ENCODE results near the gene POLE3.

Gene POLE3

DNA sequence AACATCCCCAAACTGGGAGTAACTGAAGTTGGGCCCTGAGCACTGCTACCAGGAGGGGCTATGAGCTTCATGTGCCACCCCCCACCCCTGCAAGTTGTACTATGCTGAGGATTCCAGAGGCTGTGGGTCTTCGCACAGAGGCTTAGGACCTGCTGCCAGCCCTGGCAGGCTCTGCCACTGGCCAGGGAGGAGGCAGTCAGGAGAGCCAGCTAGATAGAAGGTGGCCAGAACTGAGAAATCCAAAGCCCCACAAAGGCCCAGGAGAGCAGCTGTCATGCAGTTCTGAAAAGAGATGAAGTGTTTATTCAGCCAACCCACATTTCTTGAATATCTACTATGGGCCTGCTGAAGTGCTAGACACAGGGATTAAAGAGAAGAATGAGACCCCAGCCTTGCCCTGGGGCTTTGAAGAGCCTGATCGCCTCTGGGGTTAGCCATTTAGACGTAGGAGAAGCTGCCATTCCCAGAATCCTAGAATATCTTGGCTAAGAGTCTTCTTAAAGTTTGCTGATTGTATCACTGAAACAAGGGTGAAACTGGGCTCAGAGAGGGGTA is 10.8 kb downstream of the POLE3 start:
- TF ChIP-seq, protein P1, sequence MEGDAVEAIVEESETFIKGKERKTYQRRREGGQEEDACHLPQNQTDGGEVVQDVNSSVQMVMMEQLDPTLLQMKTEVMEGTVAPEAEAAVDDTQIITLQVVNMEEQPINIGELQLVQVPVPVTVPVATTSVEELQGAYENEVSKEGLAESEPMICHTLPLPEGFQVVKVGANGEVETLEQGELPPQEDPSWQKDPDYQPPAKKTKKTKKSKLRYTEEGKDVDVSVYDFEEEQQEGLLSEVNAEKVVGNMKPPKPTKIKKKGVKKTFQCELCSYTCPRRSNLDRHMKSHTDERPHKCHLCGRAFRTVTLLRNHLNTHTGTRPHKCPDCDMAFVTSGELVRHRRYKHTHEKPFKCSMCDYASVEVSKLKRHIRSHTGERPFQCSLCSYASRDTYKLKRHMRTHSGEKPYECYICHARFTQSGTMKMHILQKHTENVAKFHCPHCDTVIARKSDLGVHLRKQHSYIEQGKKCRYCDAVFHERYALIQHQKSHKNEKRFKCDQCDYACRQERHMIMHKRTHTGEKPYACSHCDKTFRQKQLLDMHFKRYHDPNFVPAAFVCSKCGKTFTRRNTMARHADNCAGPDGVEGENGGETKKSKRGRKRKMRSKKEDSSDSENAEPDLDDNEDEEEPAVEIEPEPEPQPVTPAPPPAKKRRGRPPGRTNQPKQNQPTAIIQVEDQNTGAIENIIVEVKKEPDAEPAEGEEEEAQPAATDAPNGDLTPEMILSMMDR (IDR thresholded peaks at IDR 0.05), result no peak

DNA sequence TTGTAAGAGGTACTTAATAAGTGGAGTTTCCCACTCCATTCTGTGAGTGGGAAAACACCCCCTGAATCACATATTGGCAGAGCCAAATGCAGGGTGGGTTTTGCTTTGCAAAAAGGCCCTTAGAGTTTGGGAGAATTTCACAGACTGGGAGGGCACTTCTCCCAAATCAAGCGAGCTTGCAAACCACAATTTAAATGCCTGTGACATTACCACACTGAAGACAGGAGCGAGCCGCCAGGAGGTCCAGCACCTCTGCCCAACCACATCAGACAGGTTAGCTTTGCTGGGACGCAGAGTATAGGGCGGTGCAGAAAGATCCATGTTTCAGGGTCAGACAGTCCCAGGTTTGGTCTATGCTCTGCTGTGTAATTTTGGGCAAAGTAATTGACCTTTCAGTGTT is 11.7 kb downstream of the POLE3 start:
- TF ChIP-seq, protein P1 (IDR thresholded peaks at IDR 0.05), result no peak

DNA sequence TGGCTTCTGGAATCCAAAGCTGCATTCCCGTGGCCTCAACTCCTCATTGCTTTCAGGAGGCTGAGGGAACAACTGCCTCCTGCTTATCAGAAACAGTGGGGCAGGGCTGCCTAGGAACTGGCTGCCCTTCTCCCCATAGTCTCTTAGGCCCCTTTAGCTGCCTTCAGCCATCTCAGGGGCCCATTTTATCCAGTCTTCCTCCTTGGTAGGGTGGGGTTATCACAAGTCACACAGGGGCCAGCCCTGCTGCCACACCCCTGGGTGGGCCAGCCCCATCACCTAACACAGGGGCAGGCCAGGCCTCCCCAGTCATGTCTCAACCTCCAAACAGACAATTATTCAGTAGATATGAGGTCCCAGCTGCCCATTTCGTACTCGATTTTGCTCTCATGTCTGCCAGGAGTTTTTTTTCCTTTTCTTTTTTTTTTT is 13.3 kb downstream of the POLE3 start:
- TF ChIP-seq, protein P1 (IDR thresholded peaks at IDR 0.05), result no peak

DNA sequence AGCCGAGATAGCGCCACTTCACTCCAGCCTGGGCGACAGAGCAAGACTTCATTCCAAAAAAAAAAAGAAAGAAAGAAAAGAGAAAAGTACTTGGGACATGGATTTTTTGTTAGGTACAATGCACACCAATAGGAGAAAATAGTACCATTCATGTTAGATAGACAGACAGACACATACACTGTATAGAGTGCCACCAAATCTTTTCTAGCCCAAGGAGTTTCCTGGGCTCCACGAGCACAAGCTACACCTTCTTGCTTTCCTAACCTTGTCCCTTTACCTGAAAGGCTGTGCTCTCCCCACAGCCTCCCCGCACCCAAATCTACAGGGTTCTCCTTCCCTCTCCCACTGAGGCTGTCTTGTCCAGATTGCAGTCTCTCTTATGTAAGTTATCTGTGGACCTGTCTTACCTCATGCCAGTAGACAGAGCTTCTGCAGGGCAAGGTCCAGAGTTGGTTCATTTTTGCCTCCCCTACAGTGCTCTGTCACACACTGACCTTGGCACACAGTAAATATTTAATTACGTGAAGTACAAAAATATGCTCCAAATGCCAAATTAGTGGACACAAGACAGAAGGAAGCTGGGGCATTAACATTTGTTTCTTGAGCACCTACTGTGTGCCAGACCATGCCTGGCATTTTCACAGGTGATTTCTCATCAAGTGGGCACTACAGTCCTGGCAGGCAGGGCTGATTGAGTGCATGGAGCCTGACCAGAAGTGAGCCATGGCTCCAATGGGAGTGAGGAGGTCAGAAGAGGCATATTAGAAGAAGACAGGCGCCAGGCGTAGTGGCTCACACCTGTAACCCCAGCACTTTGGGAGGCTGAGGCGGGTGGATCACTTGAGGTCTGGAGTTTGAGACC is 15.2 kb downstream of the POLE3 start:
- TF ChIP-seq, protein P1 (IDR thresholded peaks at IDR 0.05), result no peak

DNA sequence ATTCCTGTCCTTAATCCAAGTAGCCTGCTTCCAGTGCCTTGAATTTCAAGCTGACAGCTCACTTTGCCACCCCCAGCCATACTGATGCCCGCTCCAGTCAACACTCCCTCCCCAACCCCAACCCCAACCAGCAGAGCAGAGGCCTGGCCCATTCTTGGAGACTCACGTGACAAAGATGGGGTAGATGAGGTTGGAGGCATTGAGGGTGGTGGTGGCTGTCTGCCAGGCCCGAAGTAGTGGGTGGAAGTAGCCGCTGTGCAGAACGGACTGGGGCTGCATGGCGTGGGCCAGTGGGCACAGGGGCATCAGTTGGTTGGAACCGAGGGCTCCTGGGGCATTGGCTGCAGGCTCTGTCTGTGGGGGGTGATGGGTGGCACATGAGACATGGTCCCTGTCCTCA is 17.2 kb downstream of the POLE3 start:
- TF ChIP-seq, protein P1 (IDR thresholded peaks at IDR 0.05), result no peak

DNA sequence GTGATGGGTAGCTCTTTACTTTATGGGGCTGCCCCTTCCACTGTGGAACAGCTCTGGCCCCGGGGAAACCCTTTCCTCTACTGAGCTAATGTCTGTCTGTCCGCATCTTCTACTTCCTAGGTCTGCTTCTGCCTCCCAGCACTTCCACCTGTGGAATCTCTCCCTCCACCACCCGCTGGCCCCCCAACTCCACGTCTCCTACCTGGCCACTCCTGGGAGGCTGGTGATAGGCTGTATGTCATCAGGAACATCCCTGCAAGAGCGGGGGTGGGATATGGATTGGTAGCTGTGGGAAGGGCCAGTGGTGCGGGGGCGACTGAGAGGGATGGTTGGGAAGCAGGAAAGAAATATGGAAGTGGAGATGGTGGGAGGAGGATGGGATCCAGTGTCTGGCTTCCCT is 18.6 kb downstream of the POLE3 start:
- TF ChIP-seq, protein P1 (IDR thresholded peaks at IDR 0.05), result no peak

DNA sequence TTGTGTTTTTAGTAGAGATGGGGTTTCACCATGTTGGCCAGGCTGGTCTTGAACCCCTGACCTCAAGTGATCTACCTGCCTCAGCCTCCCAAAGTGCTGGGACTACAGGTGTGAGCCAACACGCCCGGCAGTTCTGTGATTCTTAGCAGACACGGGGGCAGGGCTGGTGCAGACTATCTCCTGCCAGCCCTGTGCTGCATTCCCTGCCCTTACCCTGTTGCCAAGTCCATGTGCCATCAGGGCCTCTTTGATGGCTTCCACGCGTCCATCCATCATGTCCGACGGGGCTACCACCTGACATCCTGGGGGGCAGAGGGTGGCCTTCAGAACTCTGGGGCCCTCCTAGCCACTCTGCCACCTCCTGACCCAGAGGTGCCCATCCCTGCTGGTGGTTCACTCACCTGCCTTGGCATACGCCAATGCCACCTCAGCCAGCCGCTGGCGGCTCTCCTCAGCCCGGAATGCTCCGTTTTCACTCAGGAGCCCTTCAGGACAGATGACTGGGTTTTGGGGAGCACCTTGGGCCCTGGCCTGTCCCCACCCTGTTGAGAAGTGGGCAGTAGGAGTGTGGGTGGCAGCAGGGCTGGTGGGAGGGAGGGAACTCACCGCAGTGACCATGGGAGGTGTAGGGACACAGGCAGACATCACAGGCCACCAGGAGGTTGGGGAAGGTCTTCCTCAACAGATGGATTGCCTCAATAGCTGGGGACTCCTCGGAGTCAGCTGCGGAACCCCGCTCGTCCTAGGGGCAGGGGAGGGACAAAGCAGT is 20.1 kb downstream of the POLE3 start:
- TF ChIP-seq, protein P1 (IDR thresholded peaks at IDR 0.05), result no peak
